H1 (cell line): ENCODE results near the gene HNRNPH3. TPM values are rescaled to one million over a fixed set of nuclear protein-coding genes. Genes with fewer than 3 reads are reported as not detected.

ENCODE experiments used
- CTCF ChIA-PET: fragments of 300-600 bp; sonication (Branson Sonifier 250); formaldehyde crosslinking; loops from one replicate; lab custom pipeline; 2021; ENCODE audit not compliant: partially characterized antibody; lab: Charles Lee
- POLR2A ChIA-PET: fragments of 300-600 bp; sonication (Branson Sonifier 250); formaldehyde crosslinking; loops from one replicate; lab custom pipeline; 2021; ENCODE audit warnings: inconsistent platforms; ENCODE audit not compliant: partially characterized antibody; lab: Charles Lee
- DNase-seq, 2 experiments: peaks; one replicate each; pipeline versions ENCODE4 v3.0.0 to v3.0.0-alpha.2; 2010 to 2022; ENCODE audit warnings: low spot score in 2 of 2, low read depth in 1 of 2, mixed read lengths in 1 of 2
- FAIRE-seq: peaks from 2 replicates; lab custom pipeline; 2011; peaks lifted over from hg19 to GRCh38; lab: Jason Lieb, UNC
- H2AFZ ChIP-seq: 2 replicates; pipeline ENCODE4 v1.8.1; 2012; ENCODE audit warnings: low read length, inconsistent platforms
- H2AK5ac ChIP-seq: 2 replicates; pipeline ENCODE4 v1.6.1; 2013; ENCODE audit warnings: low read depth, low read length
- H2BK120ac ChIP-seq: replicated peaks from 2 replicates; pipeline ENCODE3; 2013; ENCODE audit warnings: low read depth, low read length, inconsistent platforms
- H2BK12ac ChIP-seq: 2 replicates; pipeline ENCODE4 v1.6.1; 2013; ENCODE audit warnings: low read depth, low read length
- H2BK15ac ChIP-seq: 2 replicates; pipeline ENCODE4 v1.6.1; 2013; ENCODE audit warnings: low read length
- H2BK20ac ChIP-seq: 2 replicates; pipeline ENCODE4 v1.6.1; 2013; ENCODE audit warnings: low read length
- H2BK5ac ChIP-seq: 2 replicates; pipeline ENCODE4 v1.6.1; 2013; ENCODE audit warnings: low read depth, low read length
- H3K14ac ChIP-seq: 2 replicates; pipeline ENCODE4 v1.6.1; 2013; ENCODE audit warnings: inconsistent platforms; ENCODE audit not compliant: insufficient read length
- H3K18ac ChIP-seq: 2 replicates; pipeline ENCODE4 v1.6.1; 2013; ENCODE audit warnings: low read length; ENCODE audit errors: extremely low read depth
- H3K23ac ChIP-seq: 2 replicates; pipeline ENCODE4 v1.6.1; 2013; ENCODE audit warnings: inconsistent platforms; ENCODE audit not compliant: insufficient read length
- H3K23me2 ChIP-seq: 2 replicates; pipeline ENCODE4 v1.6.1; 2013; ENCODE audit warnings: low read depth, low read length
- H3K27ac ChIP-seq: 2 replicates; pipeline ENCODE4 v1.6.1; 2011; ENCODE audit warnings: low read depth, low read length, inconsistent platforms
- H3K27me3 ChIP-seq, 4 experiments: replicated peaks in 1 of 4; 1 replicate in 1 of 4; 2 replicates in 3 of 4; pipeline versions ENCODE4 v1.6.1 to v1.8.1; 2011 to 2013; ENCODE audit warnings: low read length in 3 of 4, mild to moderate bottlenecking in 3 of 4, inconsistent platforms in 2 of 4, mixed read lengths in 2 of 4, moderate library complexity in 1 of 4; ENCODE audit not compliant: control insufficient read depth in 3 of 4, insufficient read depth in 3 of 4; ENCODE audit errors: extremely low read depth in 1 of 4
- H3K36me3 ChIP-seq, 4 experiments: 2 replicates each; pipeline versions ENCODE4 v1.6.1 to v1.8.1; 2011 to 2013; ENCODE audit warnings: mild to moderate bottlenecking in 4 of 4, low read length in 3 of 4, moderate library complexity in 2 of 4, control low read depth in 1 of 4, inconsistent platforms in 1 of 4; ENCODE audit not compliant: insufficient read depth in 4 of 4, control insufficient read depth in 2 of 4
- H3K4ac ChIP-seq: replicated peaks from 2 replicates; pipeline ENCODE3; 2013; ENCODE audit warnings: low read length, low read depth, mixed read lengths, inconsistent platforms; ENCODE audit not compliant: insufficient read length
- H3K4me1 ChIP-seq, 4 experiments: replicated peaks in 1 of 4; 1 replicate in 1 of 4; 2 replicates in 3 of 4; pipeline versions ENCODE4 v1.6.1 to v1.8.1; 2011 to 2013; ENCODE audit warnings: low read length in 3 of 4, inconsistent platforms in 2 of 4, mixed read lengths in 1 of 4; ENCODE audit not compliant: insufficient read depth in 4 of 4, control insufficient read depth in 3 of 4
- H3K4me2 ChIP-seq, 2 experiments: 2 replicates each; pipeline versions ENCODE4 v1.6.1 to v1.8.1; 2011 to 2013; ENCODE audit warnings: low read depth in 2 of 2, low read length in 2 of 2, control low read depth in 1 of 2, inconsistent platforms in 1 of 2, mild to moderate bottlenecking in 1 of 2; ENCODE audit not compliant: insufficient read depth in 1 of 2
- H3K4me3 ChIP-seq, 4 experiments: fragments of 200-600, 300-600 bp in 1 of 4; sonication (generic), shearing (Covaris generic), sonication (Bioruptor Twin) in 1 of 4; 2 replicates each; pipeline versions ENCODE4 v1.5.1 to v1.8.1; 2011 to 2016; ENCODE audit warnings: low read length in 4 of 4, low read depth in 3 of 4, control low read depth in 2 of 4, inconsistent platforms in 2 of 4, mild to moderate bottlenecking in 2 of 4, mixed read lengths in 1 of 4, moderate library complexity in 1 of 4; ENCODE audit not compliant: insufficient read depth in 2 of 4; ENCODE audit errors: extremely low read depth in 1 of 4
- H3K56ac ChIP-seq: replicated peaks from 2 replicates; pipeline ENCODE3; 2013; ENCODE audit warnings: low read depth, mild to moderate bottlenecking, mixed read lengths, low read length, inconsistent platforms; ENCODE audit not compliant: insufficient read length
- H3K79me1 ChIP-seq: 2 replicates; pipeline ENCODE4 v1.6.1; 2013; ENCODE audit warnings: low read depth, low read length, control low read depth
- H3K79me2 ChIP-seq, 2 experiments: 2 replicates each; pipeline versions ENCODE4 v1.6.1 to v1.8.1; 2012 to 2013; ENCODE audit warnings: low read length in 2 of 2, mild to moderate bottlenecking in 2 of 2, inconsistent platforms in 1 of 2; ENCODE audit not compliant: insufficient read depth in 2 of 2, control insufficient read depth in 1 of 2
- H3K9ac ChIP-seq, 4 experiments: replicated peaks in 1 of 4; 1 replicate in 1 of 4; 2 replicates in 3 of 4; pipeline versions ENCODE4 v1.6.1 to v1.8.1; 2011 to 2013; ENCODE audit warnings: low read depth in 3 of 4, low read length in 3 of 4, control low read depth in 2 of 4, mild to moderate bottlenecking in 2 of 4, moderate library complexity in 2 of 4, inconsistent platforms in 1 of 4; ENCODE audit errors: extremely low read depth in 1 of 4
- H3K9me3 ChIP-seq, 2 experiments: 2 replicates each; pipeline versions ENCODE4 v1.6.1 to v1.8.1; 2012 to 2013; ENCODE audit warnings: mild to moderate bottlenecking in 2 of 2, moderate library complexity in 2 of 2, control low read depth in 1 of 2, inconsistent platforms in 1 of 2, low read depth in 1 of 2, low read length in 1 of 2, mixed read lengths in 1 of 2; ENCODE audit not compliant: insufficient read depth in 2 of 2
- H4K20me1 ChIP-seq, 2 experiments: replicated peaks in 1 of 2; 2 replicates each; pipeline versions ENCODE3 to v1.8.1; 2011 to 2013; ENCODE audit warnings: inconsistent platforms in 2 of 2, low read length in 2 of 2, mild to moderate bottlenecking in 1 of 2; ENCODE audit not compliant: insufficient read depth in 2 of 2, control insufficient read depth in 1 of 2
- H4K5ac ChIP-seq: 2 replicates; pipeline ENCODE4 v1.6.1; 2013; ENCODE audit warnings: low read length, low read depth, mixed read lengths, inconsistent platforms; ENCODE audit not compliant: insufficient read length
- H4K8ac ChIP-seq: 2 replicates; pipeline ENCODE4 v1.8.0; 2013; ENCODE audit warnings: mild to moderate bottlenecking, moderate library complexity, low read length, inconsistent platforms; ENCODE audit not compliant: insufficient read depth; ENCODE audit errors: extremely low read depth
- H4K91ac ChIP-seq: replicated peaks from 2 replicates; pipeline ENCODE3; 2013; ENCODE audit warnings: low read length, mixed read lengths, inconsistent platforms; ENCODE audit not compliant: insufficient read length
- CEBPB ChIP-seq: IDR thresholded peaks from 2 replicates; pipeline ENCODE4 v1.6.1; 2012; ENCODE audit warnings: low read depth, low read length
- CHD1 ChIP-seq: IDR thresholded peaks from 2 replicates; pipeline ENCODE4 v1.6.1; 2012; ENCODE audit warnings: low read depth, low read length, improper control_type of control experiment
- USF2 ChIP-seq: IDR thresholded peaks from 2 replicates; pipeline ENCODE4 v1.6.1; 2011; ENCODE audit warnings: low read length, improper control_type of control experiment
- WGBS, 2 experiments: shearing (Covaris generic) in 1 of 2; methylation state at CpG; one replicate each; pipeline versions ENCODE4 v1.1.6 to v1.1.7; 2013 to 2015; ENCODE audit warnings: low lambda C conversion rate in 2 of 2, mixed read lengths in 2 of 2, inconsistent platforms in 1 of 2, low coverage in 1 of 2, missing lambda C conversion rate in 1 of 2; ENCODE audit not compliant: insufficient replicate concordance in 2 of 2, insufficient coverage in 1 of 2, insufficient read length in 1 of 2; ENCODE audit errors: extremely low coverage in 1 of 2, missing lambda C conversion rate in 1 of 2; 5-methylcytosine and 5-hydroxymethylcytosine counted together
- polyA plus RNA-seq, 7 experiments: library from polyadenylated mRNA; depleted of rRNA in 3 of 7; stranded (reverse) in 5 of 7; unstranded in 2 of 7; fragments of >200 nt in 5 of 7; fragments of 200-250 nt in 2 of 7; gene quantifications; 1 replicate in 5 of 7; 2 replicates in 1 of 7; 4 replicates in 1 of 7; pipeline versions ENCODE4 v1.2.1 to v1.2.3, GENCODE V29; 2011 to 2013; ENCODE audit warnings: missing spikeins in 2 of 7, mixed read lengths in 2 of 7
- total RNA-seq: library from RNA; stranded (reverse); fragmentation: NEBNext Ultra II Directional; extraction: Animal tissue kit (Norgen Biotek cat#: 25700); gene quantifications from 2 replicates; pipeline ENCODE4 v1.2.1, GENCODE V29; 2021

The HNRNPH3 gene
- total and polyA plus RNA-seq, 2 of the 8 experiments (the other 6 are each of a cell fraction or from before 2014, with no cell fraction given) = 63.2 to 230 TPM

DNA sequence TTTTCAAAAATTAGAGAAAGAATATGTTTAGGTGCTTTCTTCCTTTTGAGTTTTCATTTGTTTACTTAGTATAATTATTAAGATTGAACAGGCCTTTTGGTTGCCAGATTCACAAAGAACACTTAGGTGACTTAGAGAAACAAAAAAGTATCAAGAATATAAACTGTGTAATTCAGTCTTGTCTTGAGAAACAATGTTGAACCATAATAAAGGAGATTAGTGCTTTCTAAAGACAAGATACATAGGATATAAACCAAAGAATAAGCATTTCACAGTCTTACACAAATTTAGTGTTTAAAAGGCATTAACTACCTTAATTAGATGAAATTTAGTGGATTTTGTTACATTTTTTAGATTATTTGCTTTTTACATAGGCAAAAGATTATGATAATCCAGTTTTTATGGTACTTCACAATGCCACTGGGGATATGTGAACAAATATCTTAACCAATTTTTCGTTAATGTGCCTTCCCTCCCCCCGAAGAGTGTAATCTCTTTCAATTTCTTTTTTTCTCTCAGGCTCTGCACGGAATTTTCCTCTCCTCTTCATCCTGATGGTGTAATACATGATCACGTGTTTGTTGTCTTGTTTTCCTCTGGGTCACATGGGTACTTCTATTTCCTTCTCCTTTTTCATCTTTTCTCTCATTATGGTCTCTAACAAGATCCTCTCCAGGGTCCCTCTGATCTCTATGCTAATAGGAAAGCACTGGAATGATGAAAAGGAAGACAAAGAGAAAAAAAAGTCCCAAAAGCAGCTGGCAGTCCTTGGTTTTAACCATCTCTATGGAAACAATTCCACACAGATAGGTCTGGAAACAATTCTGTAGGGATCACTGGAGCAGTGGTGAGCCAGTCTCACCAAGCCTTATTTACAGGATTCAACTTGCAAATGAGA lies 3.7 kb upstream of the HNRNPH3 start:
- no peak for FAIRE-seq
- H3K4ac ChIP-seq = no peak overlapping the region
- H2BK120ac ChIP-seq = no peak overlapping the region
- peak overlapping the region in 1 of 4 experiments; percentile 23; a peak in 1 of 8 replicates for H3K4me3 ChIP-seq
- H2AFZ ChIP-seq = 0 out of 2 replicates have a peak overlapping the region, but pooled peaks have one; percentile 17
- peak overlapping the region; percentile 5; the same call in 1 of the 2 replicates for H3K18ac ChIP-seq
- peak overlapping the region; percentile 42 for H3K56ac ChIP-seq
- H2AK5ac ChIP-seq = no peak overlapping the region
- H3K79me2 ChIP-seq = peaks cover 1 to 22% of the 10 kb centered on the region in 2 experiments; a peak in 3 of 4 replicates
- H4K20me1 ChIP-seq = peaks cover 0 to 2% of the 10 kb centered on the region in 2 experiments
- no peak overlapping the region for H2BK20ac ChIP-seq
- H4K91ac ChIP-seq = no peak overlapping the region
- no peaks in the 10 kb centered on the region for H3K79me1 ChIP-seq
- H3K4me2 ChIP-seq = peak overlapping the region in 1 of 2 experiments; percentile 7; a peak in 2 of 4 replicates
- TF ChIP-seq USF2 = peak; percentile 74
- TF ChIP-seq CEBPB = peak; percentile 67
- TF ChIP-seq CHD1 = no peak
- 41% methylated on average over 4 of the region's 4 CpGs; no CpG with 5 or more reads in 1 of the 2 experiments for WGBS, 2 experiments
- peaks cover 3% of the 10 kb centered on the region; the same call in 1 of the 2 replicates for H3K23me2 ChIP-seq
- no peaks in the 10 kb centered on the region; a peak in 1 of 8 replicates for H3K36me3 ChIP-seq
- no peak for DNase-seq
- no peak overlapping the region; the same call in 1 of the 2 replicates for H3K27ac ChIP-seq
- H4K5ac ChIP-seq = no peak overlapping the region
- no peak overlapping the region for H4K8ac ChIP-seq
- H2BK12ac ChIP-seq = no peak overlapping the region
- no peaks in the 10 kb centered on the region; a peak in 1 of 7 replicates for H3K27me3 ChIP-seq
- H2BK15ac ChIP-seq = no peak overlapping the region
- H3K9ac ChIP-seq = no peak overlapping the region
- ChIA-PET CTCF (interaction anchor here (0.6 to 1.5 kb wide), 2 partner anchors 26 to 105 kb away, joined by 4 to 6 read pairs; no protein-coding TSS in a partner anchor), POLR2A (interaction anchor here (1.9 kb wide), 1 partner anchor 11 kb away, joined by 4 read pairs; no protein-coding TSS in a partner anchor)
- no peak overlapping the region for H3K23ac ChIP-seq
- peaks cover 0 to 5% (median 2%) of the 10 kb centered on the region in 4 experiments; a peak in 3 of 7 replicates for H3K4me1 ChIP-seq
- H3K14ac ChIP-seq = no peak overlapping the region
- no peak overlapping the region for H2BK5ac ChIP-seq
- H3K9me3 ChIP-seq = no peaks in the 10 kb centered on the region
